Loucy (cell line): ENCODE measurements around the gene LRRC59.

ENCODE experiments used
- CTCF ChIP-seq: fragments of 200-600 bp; sonication (generic); conservative IDR thresholded peaks from 2 replicates; pipeline ENCODE4 v1.5.1; 2014; ENCODE audit warnings: mild to moderate bottlenecking, antibody characterized with exemption, low read length
- EZH2phosphoT487 ChIP-seq: fragments of 200-600 bp; IDR thresholded peaks from 2 replicates; pipeline ENCODE4 v1.6.1; 2018; ENCODE audit warnings: antibody characterized with exemption, mild to moderate bottlenecking, moderate library complexity, borderline replicate concordance

- TF ChIP-seq CTCF, result peak; percentile 89
- TF ChIP-seq EZH2phosphoT487, result no peak
These were observed 35.5 kb downstream of the LRRC59 start for GRCh38 chr17:50361561-50362480.
